ENCODE data around the gene CMTM3. TPM values are rescaled to one million over a fixed set of nuclear protein-coding genes. Genes with fewer than 3 reads are reported as not detected.
"Not testable (repeated sequence)": the region's sequence is repeated elsewhere in the genome, so short reads cannot be mapped to it uniquely, and the experiment has no call there.

Gene CMTM3
- 10 to 100 TPM in 2 of 3 donors, 1 to 10 TPM in 1; 5.4 to 59.5 (median 31.5) TPM for polyA plus RNA-seq

- no peak within 1 kb of the TSS for H3K27ac ChIP-seq (ENCODE audit: low read depth, low read length)
- WGBS, 3 donors, result 0 to 1% (median 1%) methylated on average over 47 to 94 of the region's 96 CpGs
Measured at GRCh38 chr16:66604376-66605176, at the start of gene CMTM3. Gene CMTM3 (plus strand): TSS chr16:66604704. CDS start chr16:66604806, 102 bp downstream.

DNA sequence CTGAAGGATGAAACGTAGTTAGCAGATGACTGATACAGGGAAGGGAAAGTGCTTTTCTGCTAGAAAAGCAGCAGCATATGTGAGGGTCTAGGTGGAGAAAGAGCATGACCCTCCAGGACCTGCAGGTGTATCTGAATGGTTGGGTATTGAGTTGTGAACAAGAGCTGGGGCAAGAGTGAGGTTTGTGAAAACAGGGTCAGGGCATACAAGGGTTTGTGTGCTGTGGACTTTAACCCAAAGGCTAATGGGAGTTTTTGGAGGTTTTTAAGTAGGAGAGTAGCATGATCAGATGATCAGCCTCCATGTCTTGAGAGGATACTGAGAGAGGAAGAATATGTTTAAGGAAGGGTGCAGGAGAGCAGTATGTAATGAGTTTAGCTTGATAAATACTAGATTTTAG, 44.4 kb upstream of the CMTM3 start:
- 82 to 89% (median 88%) methylated on average over 1 of the region's 1 CpG for WGBS, 3 donors
- no peak overlapping the region for H3K27ac ChIP-seq (ENCODE audit: low read depth, low read length)

GRCh38 chr16:66561381-66562080, 43.0 kb upstream of the CMTM3 start:
- H3K27ac ChIP-seq (ENCODE audit: low read depth, low read length), result no peak overlapping the region
- 86 to 97% (median 87%) methylated on average over 3 of the region's 3 CpGs for WGBS, 3 donors

- 74 to 87% (median 76%) methylated on average over 1 of the region's 1 CpG for WGBS, 3 donors
Measured at GRCh38 chr16:66562409-66562808, 42.1 kb upstream of the CMTM3 start.

DNA sequence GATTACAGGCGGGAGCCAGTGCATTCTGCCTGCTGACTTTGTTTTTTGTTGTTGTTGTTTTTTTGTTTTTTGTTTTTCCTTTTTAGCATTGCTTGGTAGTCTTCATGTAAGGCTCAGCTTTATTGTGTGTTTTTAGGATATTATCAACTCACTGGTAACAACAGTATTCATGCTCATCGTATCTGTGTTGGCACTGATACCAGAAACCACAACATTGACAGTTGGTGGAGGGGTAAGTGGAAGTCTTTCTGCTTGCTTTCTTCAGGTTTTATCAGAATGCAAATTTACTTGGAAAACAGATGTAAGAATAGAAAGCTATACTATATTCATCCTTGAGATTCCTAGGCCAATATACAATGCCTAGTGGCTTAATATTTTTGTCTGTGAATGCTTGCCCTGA, 41.5 kb upstream of the CMTM3 start:
- H3K27ac ChIP-seq (ENCODE audit: low read depth, low read length), result no peak overlapping the region
- WGBS, 3 donors, result 75 to 87% (median 77%) methylated on average over 2 of the region's 2 CpGs

More at GRCh38 chr16:66562409-66562808, 42.1 kb upstream of the CMTM3 start:
- H3K27ac ChIP-seq (ENCODE audit: low read depth, low read length), result no peak overlapping the region

DNA sequence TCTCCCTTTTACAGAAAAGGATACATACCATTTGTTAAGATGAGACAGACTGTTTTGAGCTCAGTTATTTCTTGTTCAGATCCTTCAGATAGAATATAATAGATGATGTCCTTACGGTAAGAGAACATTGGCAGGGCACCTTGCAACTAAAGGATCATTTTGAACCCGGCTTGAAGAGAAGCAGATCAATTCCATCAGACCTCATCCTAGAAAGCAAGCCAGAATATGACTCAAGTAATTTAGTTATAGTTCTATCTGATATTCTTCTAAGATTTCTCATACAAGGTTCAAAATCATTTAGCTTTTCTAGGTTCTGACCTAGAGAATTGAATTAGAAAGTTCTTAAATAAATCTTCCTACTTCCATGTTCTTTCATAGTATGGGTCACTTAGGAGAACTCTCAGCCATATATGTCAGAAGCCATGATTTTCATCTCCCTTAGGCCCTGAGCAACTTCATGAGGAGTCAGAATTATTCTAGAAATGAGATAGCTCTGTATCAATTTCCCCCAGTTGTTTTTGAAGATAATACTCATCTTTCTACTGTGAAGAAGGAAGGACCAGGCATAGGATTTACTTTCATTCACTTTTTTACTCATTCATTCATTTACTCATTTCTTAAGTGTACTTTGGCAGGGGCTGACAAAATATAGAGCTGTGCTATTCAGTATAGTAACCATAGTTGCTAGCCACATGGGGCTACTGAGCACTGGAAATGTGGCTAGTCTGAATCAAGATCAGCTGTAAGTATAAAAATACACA, 40.8 kb upstream of the CMTM3 start:
- H3K27ac ChIP-seq (ENCODE audit: low read depth, low read length), result no peak overlapping the region
- 86 to 88% (median 88%) methylated on average over 2 of the region's 2 CpGs for WGBS, 3 donors

DNA sequence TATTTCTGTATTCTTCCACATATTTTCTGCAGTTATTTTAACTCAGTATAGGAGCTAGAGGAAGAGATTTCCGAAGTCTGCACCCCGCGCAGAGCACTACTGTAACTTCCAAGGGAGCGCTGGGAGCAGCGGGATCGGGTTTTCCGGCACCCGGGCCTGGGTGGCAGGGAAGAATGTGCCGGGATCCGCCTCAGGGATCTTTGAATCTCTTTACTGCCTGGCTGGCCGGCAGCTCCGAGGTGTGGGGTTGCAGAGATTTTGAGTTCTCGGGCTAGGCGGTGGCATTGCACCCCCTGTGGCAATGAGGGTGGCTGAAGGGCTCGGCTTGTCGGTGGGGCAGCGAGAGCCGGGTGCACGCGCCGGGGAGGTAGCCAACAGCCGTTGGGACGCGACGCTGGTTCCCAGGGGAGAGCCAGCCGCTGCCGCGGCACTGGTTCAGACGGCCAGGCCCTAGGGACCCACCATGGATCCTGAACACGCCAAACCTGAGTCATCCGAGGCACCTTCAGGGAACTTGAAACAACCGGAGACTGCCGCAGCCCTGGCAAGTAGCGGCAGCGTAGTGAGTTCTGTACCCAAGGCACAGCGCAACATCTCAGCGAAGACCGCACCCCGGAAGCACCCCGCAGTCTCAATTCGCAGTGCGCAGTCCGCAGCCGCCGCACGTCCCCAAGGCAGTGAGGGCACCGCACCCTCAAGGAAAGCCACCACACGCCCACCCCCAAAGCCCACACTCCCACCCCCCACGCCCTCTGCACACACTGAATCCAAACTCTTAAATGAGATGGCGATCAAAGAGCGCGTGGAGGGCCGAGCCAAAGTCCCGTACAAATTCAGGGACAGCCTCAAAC, 38.2 kb upstream of the CMTM3 start, which contains the start of gene CMTM1:
TSS of gene CMTM1 (plus strand) at position 389 of the 851 bp plus-strand sequence. CDS start at position 464, 75 bp downstream.
- no peak within 1 kb of the TSS for H3K27ac ChIP-seq (ENCODE audit: low read depth, low read length)
- 94 to 95% (median 95%) methylated on average over 50 to 54 of the region's 54 CpGs for WGBS, 3 donors

- 94 to 98% (median 97%) methylated on average over 3 of the region's 3 CpGs for WGBS, 3 donors
Measured at GRCh38 chr16:66567270-66567669, 37.2 kb upstream of the CMTM3 start.

DNA sequence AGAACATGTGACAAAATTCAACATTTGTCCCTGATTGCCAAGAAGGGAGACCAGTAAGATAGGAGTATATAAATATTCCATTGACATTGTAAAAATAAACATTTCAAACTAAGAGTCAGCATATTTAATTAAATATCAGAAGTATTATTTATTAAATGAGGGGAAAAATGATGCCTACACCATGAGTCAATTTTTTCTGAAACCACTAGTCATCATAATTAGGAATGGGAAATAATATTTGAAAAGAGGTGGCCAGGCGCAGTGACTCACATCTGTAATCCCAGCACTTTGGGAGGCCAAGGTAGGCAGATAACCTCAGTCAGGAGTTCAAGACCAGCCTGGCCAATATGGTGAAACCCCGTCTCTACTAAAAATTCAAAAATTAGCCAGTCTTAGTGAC, 36.1 kb upstream of the CMTM3 start:
- WGBS, 3 donors, result 92 to 100% (median 95%) methylated on average over 2 of the region's 2 CpGs
- H3K27ac ChIP-seq (ENCODE audit: low read depth, low read length), result no peak overlapping the region

More at GRCh38 chr16:66567270-66567669, 37.2 kb upstream of the CMTM3 start:
- not testable (repeated sequence) for H3K27ac ChIP-seq (ENCODE audit: low read depth, low read length)

- WGBS, 3 donors, result 97 to 100% (median 99%) methylated on average over 1 of the region's 1 CpG
- no peak overlapping the region for H3K27ac ChIP-seq (ENCODE audit: low read depth, low read length)
Measured at GRCh38 chr16:66569131-66569530, 35.4 kb upstream of the CMTM3 start.

DNA sequence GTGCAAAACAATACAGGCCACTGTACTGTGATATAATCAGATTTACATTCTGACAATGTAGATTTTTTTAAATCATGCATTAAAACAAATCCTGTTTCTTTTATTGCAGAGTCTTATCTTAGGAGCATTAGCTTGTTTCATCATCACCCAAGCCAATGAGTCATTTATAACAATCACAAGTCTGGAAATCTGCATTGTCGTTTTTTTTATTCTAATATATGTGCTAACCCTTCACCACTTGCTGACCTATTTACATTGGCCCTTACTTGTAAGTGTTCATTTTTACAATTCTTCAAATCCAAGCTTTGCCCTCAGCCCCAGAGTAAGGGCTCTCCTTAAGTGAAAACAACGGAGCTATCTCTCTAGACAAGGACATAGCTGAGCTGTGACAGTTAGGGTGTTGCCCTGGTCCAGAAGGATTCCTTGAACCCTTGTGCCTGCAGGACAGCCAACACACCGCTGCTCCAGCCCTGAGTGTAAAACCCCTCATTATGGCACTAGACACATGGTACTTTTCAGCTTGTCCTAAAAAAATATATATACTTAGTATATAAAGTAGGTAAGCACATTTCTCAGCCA, 34.6 kb upstream of the CMTM3 start:
- H3K27ac ChIP-seq (ENCODE audit: low read depth, low read length), result no peak overlapping the region
- WGBS, 3 donors, result 55 to 69% (median 63%) methylated on average over 3 of the region's 3 CpGs

GRCh38 chr16:66572356-66572755, 32.1 kb upstream of the CMTM3 start:
- H3K27ac ChIP-seq (ENCODE audit: low read depth, low read length), result no peak overlapping the region
- WGBS, 3 donors, result 36 to 80% (median 52%) methylated on average over 2 of the region's 2 CpGs

DNA sequence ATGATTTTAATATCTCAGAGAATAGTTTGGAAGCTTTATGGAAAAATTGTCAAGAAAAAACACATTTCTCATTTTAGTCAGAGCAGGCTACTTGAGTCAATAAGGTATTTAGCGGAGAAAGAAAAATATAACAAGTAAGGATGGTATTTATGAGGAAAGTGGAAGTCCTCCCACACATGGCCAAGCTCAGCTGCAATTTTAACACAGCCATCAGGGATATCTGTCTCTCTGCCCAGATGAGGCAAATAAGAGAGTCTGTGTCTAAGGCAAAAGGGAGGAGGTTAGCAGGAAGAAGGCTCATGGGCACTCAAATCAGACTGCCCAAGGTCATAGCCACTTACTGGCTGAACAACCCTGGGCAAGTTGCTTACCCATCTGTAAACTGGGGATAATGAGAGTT, 30.4 kb upstream of the CMTM3 start:
- no peak overlapping the region for H3K27ac ChIP-seq (ENCODE audit: low read depth, low read length)
- 77 to 94% (median 94%) methylated on average over 1 of the region's 1 CpG for WGBS, 3 donors

DNA sequence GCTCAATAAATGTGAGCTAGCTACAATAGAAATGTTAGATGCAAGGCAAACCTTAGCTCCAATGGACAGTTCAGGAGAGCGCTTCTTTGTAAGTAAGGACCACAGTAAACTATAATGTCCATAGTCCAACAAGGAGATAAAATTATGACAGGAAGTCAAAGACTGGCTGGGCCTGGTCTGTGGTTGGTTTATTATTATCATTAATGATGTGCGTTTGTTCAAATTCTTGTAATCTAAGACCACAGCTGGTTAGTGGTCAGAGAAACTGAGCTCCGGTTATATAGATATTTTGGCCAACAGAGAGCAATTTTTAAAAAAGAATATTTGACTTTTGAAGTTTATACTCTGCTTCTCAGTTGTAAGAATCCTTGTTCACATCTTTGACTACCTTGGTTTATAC, 30.0 kb upstream of the CMTM3 start:
- no peak overlapping the region for H3K27ac ChIP-seq (ENCODE audit: low read depth, low read length)
- WGBS, 3 donors, result 89 to 97% (median 92%) methylated on average over 3 of the region's 3 CpGs

DNA sequence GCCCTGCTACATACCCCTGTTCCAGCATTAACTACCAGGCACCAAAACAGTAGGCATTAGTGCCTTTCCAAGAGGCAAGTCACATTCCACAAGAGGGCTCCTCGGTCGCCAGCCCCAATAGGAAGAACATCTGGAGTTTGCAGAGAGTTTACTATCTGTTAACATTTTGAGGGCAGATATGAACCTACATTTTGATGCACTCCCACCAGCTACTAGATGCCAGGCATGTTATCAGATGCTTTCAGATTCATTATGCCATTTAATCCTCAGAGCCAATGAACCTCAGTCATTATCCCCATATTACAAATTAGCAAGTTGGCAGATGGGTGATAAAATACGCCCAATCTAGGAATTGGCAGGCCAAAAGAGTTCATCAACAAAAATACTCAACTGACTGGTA, 29.4 kb upstream of the CMTM3 start:
- H3K27ac ChIP-seq (ENCODE audit: low read depth, low read length), result no peak overlapping the region
- WGBS, 3 donors, result 94 to 96% (median 96%) methylated on average over 3 of the region's 3 CpGs

DNA sequence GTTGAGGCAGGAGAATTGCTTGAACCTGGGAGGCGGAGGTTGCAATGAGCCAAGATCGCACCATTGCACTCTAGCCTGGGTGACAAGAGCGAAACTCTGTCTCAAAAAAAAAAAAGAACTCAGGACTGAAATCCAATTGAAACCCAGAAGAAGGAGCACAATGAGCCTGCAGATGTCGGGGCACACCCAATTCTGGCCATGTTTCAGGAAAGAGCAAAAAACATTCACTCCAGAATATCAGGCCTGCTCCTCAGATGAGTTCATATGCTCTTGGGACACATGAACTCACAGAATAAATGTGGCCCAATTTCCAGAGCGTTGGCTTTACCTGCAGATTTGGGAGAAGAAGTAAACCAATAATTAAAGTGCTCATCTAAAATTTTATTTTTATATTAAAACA, 28.2 kb upstream of the CMTM3 start:
- 74 to 85% (median 77%) methylated on average over 5 of the region's 5 CpGs for WGBS, 3 donors
- H3K27ac ChIP-seq (ENCODE audit: low read depth, low read length), result no peak overlapping the region

DNA sequence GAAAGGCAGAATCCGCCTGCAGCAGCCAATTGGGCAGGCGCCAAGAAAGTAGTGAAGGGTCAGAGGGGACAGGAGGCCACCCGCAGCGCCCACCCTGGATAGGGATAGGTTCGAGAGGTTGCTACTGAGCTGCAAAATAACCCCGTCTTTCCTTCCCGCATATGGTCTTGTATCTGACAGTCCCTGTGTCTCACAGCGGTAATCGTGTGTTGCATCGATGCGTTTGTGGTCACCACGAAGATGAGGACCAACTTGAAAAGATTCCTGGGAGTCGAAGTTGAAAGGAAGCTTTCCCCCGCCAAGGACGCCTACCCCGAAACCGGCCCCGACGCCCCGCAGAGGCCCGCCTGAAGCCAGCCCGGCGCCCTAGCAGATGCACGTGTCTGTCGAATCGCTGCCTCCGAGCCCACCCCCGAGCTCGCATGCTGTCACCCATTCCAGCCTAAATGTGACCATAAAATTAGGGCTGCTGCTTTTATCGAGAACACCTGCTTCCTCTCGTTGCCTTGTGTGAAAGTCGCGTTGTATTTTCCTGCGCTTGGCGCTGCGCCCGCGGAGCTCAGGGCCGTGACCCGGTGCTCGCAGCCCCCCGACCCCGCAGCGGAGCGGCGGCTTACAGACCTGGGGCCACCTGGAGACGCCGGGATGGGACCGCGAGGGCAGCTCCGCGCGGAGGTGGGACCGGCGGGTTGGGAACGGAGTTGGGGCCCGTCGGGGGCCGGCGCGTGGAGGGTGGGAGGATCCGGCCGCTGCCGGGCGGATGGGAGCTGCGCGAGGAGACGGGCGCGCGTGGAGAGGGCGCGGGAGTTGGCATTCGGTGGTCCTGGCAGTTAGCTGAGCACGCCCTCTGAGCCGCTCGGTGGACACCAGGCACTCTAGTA, 25.6 kb upstream of the CMTM3 start, which contains the start of gene CMTM2:
TSS of gene CMTM2 (plus strand) at position 813 of the 881 bp plus-strand sequence. CDS start 145 bp downstream, outside the sequence.
- WGBS, 3 donors, result 16 to 22% (median 21%) methylated on average over 76 to 77 of the region's 77 CpGs
- H3K27ac ChIP-seq (ENCODE audit: low read depth, low read length), result no peak within 1 kb of the TSS

Data from adipose tissue (tissue), 3 donors.